IMR-90 (cell line): Measurements from ENCODE around the gene SPATA32. TPM values are rescaled to one million over a fixed set of nuclear protein-coding genes. Genes with fewer than 3 reads are reported as not detected.

Experiments
- ATAC-seq: fragments of 200-7000 bp; cut with Tn5 transposase; 2 replicates; pipeline ENCODE4 v1.9.1; 2020; ENCODE audit warnings: low read depth, mild to moderate bottlenecking, moderate library complexity
- BruUV-seq: library from RNA; stranded (reverse); fragments of 400-500 nt; replicated peaks from 2 replicates; lab custom pipeline; 2021; lab: Mats Ljungman, UMichigan
- CTCF ChIA-PET: fragments of 300-600 bp; formaldehyde crosslinking; extraction: SDS; loops from one replicate; lab custom pipeline; 2021; ENCODE audit warnings: antibody characterized with exemption; lab: Yijun Ruan, JAX
- POLR2A ChIA-PET: fragments of 300-600 bp; sonication (Branson Sonifier 250); formaldehyde crosslinking; loops from one replicate; lab custom pipeline; 2022; ENCODE audit warnings: antibody characterized with exemption; ENCODE audit not compliant: unreplicated experiment; lab: Charles Lee
- DNase-seq: peaks from one replicate; pipeline ENCODE4 v3.0.0; 2013
- H2AFZ ChIP-seq: replicated peaks from 2 replicates; pipeline ENCODE3; 2013; ENCODE audit warnings: low read length, mild to moderate bottlenecking; ENCODE audit not compliant: poor library complexity
- H2AK5ac ChIP-seq: 2 replicates; pipeline ENCODE4 v1.6.1; 2013; ENCODE audit warnings: low read depth, low read length, inconsistent platforms
- H2AK9ac ChIP-seq: replicated peaks from 2 replicates; pipeline ENCODE3; 2013; ENCODE audit warnings: mild to moderate bottlenecking, low read depth, low read length, moderate library complexity; ENCODE audit not compliant: poor library complexity
- H2BK120ac ChIP-seq: 2 replicates; pipeline ENCODE4 v1.6.1; 2013; ENCODE audit warnings: low read depth, low read length, inconsistent platforms
- H2BK15ac ChIP-seq: 3 replicates; pipeline ENCODE4 v1.6.1; 2013; ENCODE audit warnings: low read depth, low read length, inconsistent platforms
- H2BK20ac ChIP-seq: 2 replicates; pipeline ENCODE4 v1.6.1; 2013; ENCODE audit warnings: low read depth, mild to moderate bottlenecking, inconsistent platforms, low read length, moderate library complexity
- H2BK5ac ChIP-seq: 2 replicates; pipeline ENCODE4 v1.6.1; 2013; ENCODE audit warnings: mild to moderate bottlenecking, low read depth, low read length, inconsistent platforms; ENCODE audit not compliant: poor library complexity, severe bottlenecking
- H3K14ac ChIP-seq: replicated peaks from 2 replicates; pipeline ENCODE4 v1.6.1; 2013; ENCODE audit warnings: low read depth, low read length, inconsistent platforms
- H3K18ac ChIP-seq: 2 replicates; pipeline ENCODE4 v1.6.1; 2013; ENCODE audit warnings: low read depth, low read length, control low read depth
- H3K23ac ChIP-seq: 2 replicates; pipeline ENCODE4 v1.6.1; 2013; ENCODE audit warnings: low read depth, low read length, inconsistent platforms
- H3K27ac ChIP-seq: 2 replicates; pipeline ENCODE4 v1.5.1; 2013; ENCODE audit warnings: mild to moderate bottlenecking, control low read depth, low read length; ENCODE audit not compliant: insufficient read depth
- H3K27me3 ChIP-seq: 2 replicates; pipeline ENCODE4 v1.6.1; 2013; ENCODE audit warnings: low read length; ENCODE audit not compliant: control insufficient read depth, insufficient read depth
- H3K36me3 ChIP-seq: 2 replicates; pipeline ENCODE4 v1.6.1; 2013; ENCODE audit warnings: low read length, mixed read lengths; ENCODE audit not compliant: control insufficient read depth, insufficient read depth
- H3K4ac ChIP-seq: 2 replicates; pipeline ENCODE4 v1.6.1; 2013; ENCODE audit warnings: low read depth, low read length, inconsistent platforms
- H3K4me1 ChIP-seq: 2 replicates; pipeline ENCODE4 v1.6.1; 2013; ENCODE audit warnings: low read length, mixed read lengths; ENCODE audit not compliant: control insufficient read depth, insufficient read depth
- H3K4me2 ChIP-seq: 2 replicates; pipeline ENCODE4 v1.6.1; 2013; ENCODE audit warnings: low read depth, mild to moderate bottlenecking, control low read depth, low read length, moderate library complexity
- H3K4me3 ChIP-seq: 2 replicates; pipeline ENCODE4 v1.5.1; 2013; ENCODE audit warnings: low read depth, mild to moderate bottlenecking, control low read depth, low read length, moderate library complexity; ENCODE audit not compliant: insufficient read depth
- H3K56ac ChIP-seq: 2 replicates; pipeline ENCODE4 v1.6.1; 2013; ENCODE audit warnings: low read length, inconsistent platforms; ENCODE audit not compliant: insufficient read depth; ENCODE audit errors: extremely low read depth
- H3K79me1 ChIP-seq, 2 experiments: 2 replicates each; pipeline ENCODE4 v1.6.1; 2013; ENCODE audit warnings: low read length in 2 of 2, inconsistent platforms in 1 of 2, low read depth in 1 of 2
- H3K9ac ChIP-seq: 2 replicates; pipeline ENCODE4 v1.6.1; 2013; ENCODE audit warnings: low read depth, low read length, control low read depth
- H3K9me1 ChIP-seq: 2 replicates; pipeline ENCODE4 v1.6.1; 2013; ENCODE audit warnings: low read length, inconsistent platforms; ENCODE audit not compliant: insufficient read depth
- H3K9me3 ChIP-seq: 2 replicates; pipeline ENCODE4 v1.6.1; 2013; ENCODE audit warnings: low read length; ENCODE audit not compliant: control insufficient read depth, insufficient read depth
- H4K20me1 ChIP-seq: 2 replicates; pipeline ENCODE4 v1.6.1; 2013; ENCODE audit warnings: low read length, inconsistent platforms; ENCODE audit not compliant: insufficient read depth
- H4K5ac ChIP-seq: 2 replicates; pipeline ENCODE4 v1.6.1; 2013; ENCODE audit warnings: mild to moderate bottlenecking, low read depth, low read length, control low read depth
- H4K8ac ChIP-seq, 2 experiments: 2 replicates each; pipeline ENCODE4 v1.6.1; 2013; ENCODE audit warnings: low read depth in 2 of 2, low read length in 2 of 2, control low read depth in 1 of 2, inconsistent platforms in 1 of 2
- H4K91ac ChIP-seq: 2 replicates; pipeline ENCODE4 v1.6.1; 2013; ENCODE audit warnings: low read depth, low read length, inconsistent platforms; ENCODE audit not compliant: insufficient read depth
- BHLHE40 ChIP-seq: fragments of 150-350 bp; IDR thresholded peaks from 2 replicates; pipeline ENCODE4 v1.6.1; 2016; ENCODE audit warnings: mild to moderate bottlenecking, low read depth, low read length
- FOS ChIP-seq: fragments of 150-350 bp; IDR thresholded peaks from 2 replicates; pipeline ENCODE4 v1.6.1; 2016; ENCODE audit warnings: low read depth, low read length
- MAFK ChIP-seq: IDR thresholded peaks from 2 replicates; pipeline ENCODE4 v1.6.1; 2012; ENCODE audit warnings: low read depth, low read length, improper control_type of control experiment
- MAZ ChIP-seq: IDR thresholded peaks from 2 replicates; pipeline ENCODE4 v1.6.1; 2012; ENCODE audit warnings: low read depth, mild to moderate bottlenecking, low read length, improper control_type of control experiment, moderate library complexity, borderline replicate concordance
- RAD21 ChIP-seq: IDR thresholded peaks from 2 replicates; pipeline ENCODE4 v1.6.1; 2012; ENCODE audit warnings: low read length, improper control_type of control experiment
- SMC3 ChIP-seq: fragments of 150-350 bp; IDR thresholded peaks from 2 replicates; pipeline ENCODE4 v1.6.1; 2016; ENCODE audit warnings: low read depth, mild to moderate bottlenecking, antibody characterized with exemption, low read length, moderate library complexity
- WGBS, 2 experiments: methylation state at CpG; one replicate each; pipeline versions ENCODE4 v1.1.5 to v1.1.7; 2013; ENCODE audit warnings: missing lambda C conversion rate in 2 of 2; ENCODE audit not compliant: insufficient read length in 1 of 2; ENCODE audit errors: extremely low coverage in 2 of 2; 5-methylcytosine and 5-hydroxymethylcytosine counted together
- dilution Hi-C: fragments of 300-500 bp; cut with HindIII; formaldehyde crosslinking; loops from one replicate; pipeline ENCODE4 v1.14.3; 2018; ENCODE audit warnings: low sequenced_read_pairs; ENCODE audit not compliant: unreplicated experiment
- in situ Hi-C: fragments of 300-500 bp; cut with MboI; formaldehyde crosslinking; loops from 3 replicates; pipeline ENCODE4 v1.14.3; 2019; ENCODE audit warnings: low sequenced_read_pairs, inconsistent platforms, mixed read lengths
- intact Hi-C: fragments of 100-400 bp; cut with micrococcal nuclease; formaldehyde crosslinking; loops from 2 replicates; pipeline ENCODE4 v1.10.0; 2022
- polyA plus RNA-seq, 3 experiments: library from polyadenylated mRNA; depleted of rRNA; stranded (reverse); fragments of >200 nt; gene quantifications; 2 replicates each; pipeline ENCODE4 v1.2.3, GENCODE V29; 2012; ENCODE audit warnings: low replicate concordance in 1 of 3
- total RNA-seq: library from RNA; depleted of rRNA; stranded (reverse); fragments of >200 nt; gene quantifications from 2 replicates; pipeline ENCODE4 v1.2.3, GENCODE V29; 2012
- TF ChIP-seq, protein P1 (sequence below): fragments of 150-350 bp; IDR thresholded peaks from 2 replicates; pipeline ENCODE4 v1.6.1; 2016; ENCODE audit warnings: low read depth, mild to moderate bottlenecking, low read length, moderate library complexity, borderline replicate concordance
- TF ChIP-seq, protein P2 (sequence below): conservative IDR thresholded peaks from 2 replicates; pipeline ENCODE4 v1.5.1; 2012; ENCODE audit warnings: mild to moderate bottlenecking, low read depth, low read length, improper control_type of control experiment

The SPATA32 gene
- total and polyA plus RNA-seq, 2 of the 4 experiments (the other 2 are of a cell fraction), result 0.18 TPM; not detected in 1

DNA sequence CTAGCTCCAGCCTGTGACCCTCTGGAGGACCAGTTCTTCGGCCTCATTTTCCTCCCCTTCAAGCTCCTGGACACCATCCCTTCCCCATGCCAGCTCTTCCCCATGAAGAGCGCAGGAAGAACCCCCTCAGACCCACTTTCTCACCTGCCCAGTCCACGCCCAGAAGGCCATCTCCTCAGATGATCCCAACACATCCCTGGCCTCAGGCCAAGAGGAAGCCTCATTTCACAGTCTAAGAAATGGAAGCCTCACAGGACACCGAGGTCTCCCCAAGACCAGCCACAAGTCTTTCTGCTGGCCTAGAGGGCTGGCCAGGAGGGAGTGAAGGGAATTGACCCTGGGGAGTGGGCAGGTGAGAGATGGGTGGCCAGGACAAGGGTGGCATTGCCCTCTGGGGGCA lies 8.0 kb downstream of the SPATA32 start:
- POLR2A ChIA-PET, result no interaction called here
- no CpG with 5 or more reads among the region's 4 CpGs for WGBS, 2 experiments
- H3K4me2 ChIP-seq, result no peak overlapping the region
- H3K56ac ChIP-seq, result no peak overlapping the region
- TF ChIP-seq RAD21 (no peak), BHLHE40 (no peak), FOS (no peak), MAZ (no peak), SMC3 (no peak), MAFK (no peak)
- TF ChIP-seq, protein P1, sequence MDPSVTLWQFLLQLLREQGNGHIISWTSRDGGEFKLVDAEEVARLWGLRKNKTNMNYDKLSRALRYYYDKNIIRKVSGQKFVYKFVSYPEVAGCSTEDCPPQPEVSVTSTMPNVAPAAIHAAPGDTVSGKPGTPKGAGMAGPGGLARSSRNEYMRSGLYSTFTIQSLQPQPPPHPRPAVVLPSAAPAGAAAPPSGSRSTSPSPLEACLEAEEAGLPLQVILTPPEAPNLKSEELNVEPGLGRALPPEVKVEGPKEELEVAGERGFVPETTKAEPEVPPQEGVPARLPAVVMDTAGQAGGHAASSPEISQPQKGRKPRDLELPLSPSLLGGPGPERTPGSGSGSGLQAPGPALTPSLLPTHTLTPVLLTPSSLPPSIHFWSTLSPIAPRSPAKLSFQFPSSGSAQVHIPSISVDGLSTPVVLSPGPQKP, result no peak
- TF ChIP-seq, protein P2, sequence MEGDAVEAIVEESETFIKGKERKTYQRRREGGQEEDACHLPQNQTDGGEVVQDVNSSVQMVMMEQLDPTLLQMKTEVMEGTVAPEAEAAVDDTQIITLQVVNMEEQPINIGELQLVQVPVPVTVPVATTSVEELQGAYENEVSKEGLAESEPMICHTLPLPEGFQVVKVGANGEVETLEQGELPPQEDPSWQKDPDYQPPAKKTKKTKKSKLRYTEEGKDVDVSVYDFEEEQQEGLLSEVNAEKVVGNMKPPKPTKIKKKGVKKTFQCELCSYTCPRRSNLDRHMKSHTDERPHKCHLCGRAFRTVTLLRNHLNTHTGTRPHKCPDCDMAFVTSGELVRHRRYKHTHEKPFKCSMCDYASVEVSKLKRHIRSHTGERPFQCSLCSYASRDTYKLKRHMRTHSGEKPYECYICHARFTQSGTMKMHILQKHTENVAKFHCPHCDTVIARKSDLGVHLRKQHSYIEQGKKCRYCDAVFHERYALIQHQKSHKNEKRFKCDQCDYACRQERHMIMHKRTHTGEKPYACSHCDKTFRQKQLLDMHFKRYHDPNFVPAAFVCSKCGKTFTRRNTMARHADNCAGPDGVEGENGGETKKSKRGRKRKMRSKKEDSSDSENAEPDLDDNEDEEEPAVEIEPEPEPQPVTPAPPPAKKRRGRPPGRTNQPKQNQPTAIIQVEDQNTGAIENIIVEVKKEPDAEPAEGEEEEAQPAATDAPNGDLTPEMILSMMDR, result no peak
- H3K18ac ChIP-seq, result no peak overlapping the region
- H2AK9ac ChIP-seq, result peak overlapping the region; percentile 42
- BruUV-seq, result no TSS peak
- dilution Hi-C loops, result no loop called here
- H3K9me3 ChIP-seq, result no peaks in the 10 kb centered on the region
- H4K8ac ChIP-seq, result no peak overlapping the region
- intact Hi-C loops, result no loop called here
- H4K20me1 ChIP-seq, result peaks cover 5% of the 10 kb centered on the region
- in situ Hi-C loops, result no loop called here
- CTCF ChIA-PET, result interaction anchor here (0.8 kb wide), 1 partner anchor 24 kb away, joined by 3 read pairs; no protein-coding TSS in a partner anchor
- no peak overlapping the region for H3K14ac ChIP-seq
- no peak overlapping the region for H2BK120ac ChIP-seq
- no peaks in the 10 kb centered on the region for H3K36me3 ChIP-seq
- H2BK20ac ChIP-seq, result no peak overlapping the region
- no peak overlapping the region for H3K27ac ChIP-seq
- H2AK5ac ChIP-seq, result no peak overlapping the region
- no peaks in the 10 kb centered on the region for H3K9me1 ChIP-seq
- H3K79me1 ChIP-seq, result no peaks in the 10 kb centered on the region
- H3K23ac ChIP-seq, result no peak overlapping the region
- DNase-seq (no peak), ATAC-seq (no peak)
- H3K4me3 ChIP-seq, result no peak overlapping the region
- no peaks in the 10 kb centered on the region for H3K4me1 ChIP-seq
- no peak overlapping the region for H2BK5ac ChIP-seq
- no peak overlapping the region for H2BK15ac ChIP-seq
- H4K91ac ChIP-seq, result no peak overlapping the region
- H4K5ac ChIP-seq, result no peak overlapping the region
- H2AFZ ChIP-seq, result no peak overlapping the region
- H3K4ac ChIP-seq, result no peak overlapping the region
- H3K9ac ChIP-seq, result no peak overlapping the region
- no peaks in the 10 kb centered on the region for H3K27me3 ChIP-seq
